T-helper 2 cell treated with Interferon-gamma antibody and Interleukin-4, amounts not matched to agents 100 ng/mL and 5 ng/mL, for 36 hours (primary cell): ENCODE results near the gene SMIM29. TPM values are rescaled to one million over a fixed set of nuclear protein-coding genes. Genes with fewer than 3 reads are reported as not detected.
"Not testable (repeated sequence)": the region's sequence is repeated elsewhere in the genome, so short reads cannot be mapped to it uniquely, and the experiment has no call there.

Source experiments
- intact Hi-C: fragments of 100-400 bp; cut with micrococcal nuclease; formaldehyde crosslinking; loops from one replicate; pipeline ENCODE4 v1.15.1; 2023
- total RNA-seq: library from RNA; stranded (reverse); gene quantifications from 2 replicates; pipeline ENCODE4 v1.2.3, GENCODE V29; 2022

Gene SMIM29
- 20.3 and 22.1 TPM in 2 replicates for total RNA-seq

- intact Hi-C loops: loop anchor here (1.0 to 5.0 kb wide), 8 partner anchors 13 to 640 kb away; partner anchors contain the start of genes ANKS1A, HMGA1, NUDT3 and TAF11
These were observed at the start of gene SMIM29 for GRCh38 chr6:34248727-34249468. Gene SMIM29 (minus strand): TSS chr6:34249006. CDS start chr6:34247791, 1,215 bp downstream.

- intact Hi-C loops: no loop called here
These were observed 46.9 kb upstream of the SMIM29 start for GRCh38 chr6:34295721-34296120.

GRCh38 chr6:34292954-34293353 lies 44.1 kb upstream of the SMIM29 start:
- intact Hi-C loops: no loop called here

GRCh38 chr6:34289137-34289536 lies 40.3 kb upstream of the SMIM29 start:
- intact Hi-C loops: no loop called here

- intact Hi-C loops: no loop called here
These were observed 39.8 kb upstream of the SMIM29 start for GRCh38 chr6:34288581-34288980.

GRCh38 chr6:34285448-34286164 lies 36.8 kb upstream of the SMIM29 start:
- intact Hi-C loops: no loop called here

GRCh38 chr6:34284563-34285447 lies 36.0 kb upstream of the SMIM29 start:
- intact Hi-C loops: no loop called here

GRCh38 chr6:34281702-34282334 lies 33.0 kb upstream of the SMIM29 start:
- intact Hi-C loops: no loop called here

- intact Hi-C loops: no loop called here
These were observed 31.4 kb upstream of the SMIM29 start for GRCh38 chr6:34280216-34280615.

GRCh38 chr6:34278833-34279232 lies 30.0 kb upstream of the SMIM29 start:
- intact Hi-C loops: no loop called here

GRCh38 chr6:34277763-34278112 lies 28.9 kb upstream of the SMIM29 start:
- intact Hi-C loops: no loop called here

- intact Hi-C loops: no loop called here
These were observed 28.3 kb upstream of the SMIM29 start for GRCh38 chr6:34276881-34277762.

GRCh38 chr6:34276191-34276590 lies 27.4 kb upstream of the SMIM29 start:
- intact Hi-C loops: no loop called here

- intact Hi-C loops: no loop called here
These were observed 26.5 kb upstream of the SMIM29 start for GRCh38 chr6:34275128-34275804.

GRCh38 chr6:34274129-34274528 lies 25.3 kb upstream of the SMIM29 start:
- intact Hi-C loops: no loop called here

- intact Hi-C loops: no loop called here
These were observed 24.5 kb upstream of the SMIM29 start for GRCh38 chr6:34273242-34273805.

- intact Hi-C loops: no loop called here
These were observed 23.5 kb upstream of the SMIM29 start for GRCh38 chr6:34272013-34272926.

- intact Hi-C loops: not testable (repeated sequence)
These were observed 21.0 kb upstream of the SMIM29 start for GRCh38 chr6:34269658-34270341.
